Measurements from ENCODE around the gene SLC35G4.
"Not testable (repeated sequence)": the region's sequence is repeated elsewhere in the genome, so short reads cannot be mapped to it uniquely, and the experiment has no call there.

SLC35G4 gene

DNA sequence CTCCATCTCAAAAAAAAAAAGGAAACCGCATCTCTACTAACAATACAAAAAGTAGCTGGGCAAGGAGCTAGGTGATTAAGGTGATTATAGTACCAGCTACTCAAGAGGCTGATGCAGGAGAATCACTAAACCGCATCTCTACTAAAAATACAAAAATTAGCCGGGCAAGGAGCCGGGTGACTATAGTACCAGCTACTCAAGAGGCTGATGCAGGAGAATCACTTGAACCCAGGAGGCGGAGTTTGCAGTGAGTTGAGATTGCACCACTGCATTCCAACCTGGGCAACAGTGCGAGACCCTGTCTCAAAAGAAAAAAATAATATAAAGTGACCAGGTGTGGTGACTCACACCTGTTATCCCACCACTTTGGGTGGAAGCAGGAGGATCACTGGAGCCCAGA lies 5.6 kb downstream of the SLC35G4 start:
- not testable (repeated sequence) for DNase-seq

DNA sequence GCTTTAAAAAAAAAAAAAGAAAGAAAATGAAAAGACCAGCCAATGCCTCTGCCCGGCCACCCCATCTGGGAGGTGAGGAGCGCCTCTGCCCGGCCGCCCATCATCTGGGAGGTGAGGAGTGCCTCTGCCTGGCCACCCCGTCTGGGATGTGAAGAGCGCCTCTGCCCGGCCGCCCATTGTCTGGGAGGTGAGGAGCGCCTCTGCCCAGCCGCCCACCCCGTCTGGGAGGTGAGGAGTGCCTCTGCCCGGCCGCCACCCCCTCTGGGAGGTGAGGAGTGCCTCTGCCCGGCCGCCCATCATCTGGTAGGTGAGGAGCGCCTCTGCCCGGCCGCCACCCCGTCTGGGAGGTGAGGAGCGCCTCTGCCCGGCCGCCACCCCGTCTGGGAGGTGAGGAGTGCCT lies 37.9 kb downstream of the SLC35G4 start:
- DNase-seq, result not testable (repeated sequence)

DNA sequence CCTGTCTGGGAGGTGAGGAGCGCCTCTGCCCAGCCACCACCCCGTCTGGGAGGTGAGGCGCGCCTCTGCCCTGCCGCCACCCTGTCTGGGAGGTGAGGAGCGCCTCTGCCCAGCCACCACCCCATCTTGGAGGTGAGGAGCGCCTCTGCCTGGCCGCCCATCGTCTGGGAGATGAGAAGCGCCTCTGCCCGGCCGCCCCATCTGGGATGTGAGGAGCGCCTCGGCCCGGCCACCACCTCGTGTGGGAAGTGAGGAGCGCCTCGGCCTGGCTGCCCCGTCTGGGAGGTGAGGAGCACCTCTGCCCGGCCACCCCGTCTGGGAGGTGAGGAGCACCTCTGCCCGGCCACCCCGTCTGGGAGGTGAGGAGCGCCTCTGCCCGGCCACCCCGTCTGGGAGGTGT lies 38.4 kb downstream of the SLC35G4 start:
- DNase-seq, result not testable (repeated sequence)

GRCh38 chr18:11649839-11650238 lies 40.4 kb downstream of the SLC35G4 start:
- no peak for DNase-seq

DNA sequence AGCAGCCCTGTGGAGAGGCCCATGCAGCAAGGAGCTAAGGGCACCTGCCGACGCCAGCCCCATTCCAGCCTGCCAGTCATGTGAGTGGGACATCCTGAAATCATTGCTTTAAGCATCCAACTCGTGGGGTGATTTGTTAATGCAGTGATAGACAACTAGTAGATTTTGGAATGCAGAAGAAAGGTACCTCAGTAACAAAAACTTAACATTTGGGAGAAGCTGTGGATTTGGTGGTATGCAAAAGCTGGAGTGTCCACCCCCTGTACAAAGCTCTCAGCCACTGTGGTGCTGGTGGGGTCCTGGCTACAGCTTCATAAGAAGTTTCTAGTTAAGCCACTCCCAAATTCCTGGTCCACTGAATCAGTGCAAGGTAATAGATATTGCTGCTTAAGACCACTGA lies 42.5 kb downstream of the SLC35G4 start:
- DNase-seq, result no peak

- DNase-seq, result no peak
These were observed 44.1 kb downstream of the SLC35G4 start for GRCh38 chr18:11653521-11653920.

- peak; percentile 3 for DNase-seq
These were observed 45.6 kb downstream of the SLC35G4 start for GRCh38 chr18:11654736-11655605.

DNA sequence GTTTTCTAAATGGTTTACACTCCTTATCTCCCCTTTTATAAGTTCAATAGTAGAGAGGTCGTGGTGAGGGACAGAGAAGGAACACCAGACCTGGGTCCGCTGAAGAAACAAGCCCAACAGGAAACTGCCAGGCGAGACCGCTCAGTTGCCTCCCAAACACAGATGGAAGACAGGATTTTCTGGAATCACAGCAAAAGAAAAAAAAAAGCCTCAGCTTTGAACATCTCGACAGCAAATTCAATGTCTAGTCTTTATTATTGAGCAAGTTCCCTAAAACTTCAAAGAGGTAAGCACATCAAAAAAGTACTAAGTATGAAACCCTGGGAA lies 46.2 kb downstream of the SLC35G4 start:
- no peak for DNase-seq

GRCh38 chr18:11657152-11657551 lies 47.8 kb downstream of the SLC35G4 start:
- no peak for DNase-seq

GRCh38 chr18:11657554-11657953 lies 48.2 kb downstream of the SLC35G4 start:
- DNase-seq, result no peak

DNA sequence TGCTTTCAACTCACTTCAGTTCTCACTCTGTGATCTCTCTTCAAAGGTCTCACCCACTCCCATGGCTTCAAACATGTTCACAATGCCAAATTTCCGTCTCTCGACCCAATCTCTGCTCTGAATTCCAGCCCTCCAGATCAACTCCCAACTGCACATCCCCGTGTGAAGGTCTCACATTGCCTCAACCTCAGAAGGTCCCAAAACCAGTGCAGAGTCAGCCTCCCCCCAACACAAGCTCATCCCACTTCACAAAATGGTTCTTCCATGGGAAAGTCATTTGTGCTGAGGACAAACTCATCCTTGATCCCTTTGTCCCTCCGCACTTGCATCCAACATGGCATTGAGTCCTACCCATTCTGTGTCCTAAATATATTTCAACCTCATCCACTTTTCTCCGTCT lies 48.6 kb downstream of the SLC35G4 start:
- no peak for DNase-seq

DNA sequence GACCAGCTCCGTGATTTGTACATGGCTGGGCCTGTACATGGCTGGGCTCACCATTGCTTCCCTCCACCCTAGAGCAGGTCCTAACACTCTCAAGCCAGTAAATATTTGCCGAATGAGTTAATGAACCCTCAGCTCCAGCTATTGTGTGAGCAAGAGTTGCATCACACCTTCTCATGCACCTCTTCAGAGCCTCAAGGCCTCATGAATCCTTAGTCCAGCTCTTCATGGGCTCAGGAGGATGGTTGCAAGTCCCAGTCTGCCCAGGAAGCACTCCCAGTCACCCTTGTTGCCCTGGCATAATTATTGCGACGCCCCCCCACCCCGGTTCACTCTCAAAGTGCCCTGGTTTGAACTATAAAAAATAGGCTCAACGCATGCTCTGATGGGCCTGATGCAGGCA lies 49.6 kb downstream of the SLC35G4 start:
- DNase-seq, result no peak

Data from activated effector memory CD4-positive, alpha-beta T cell treated with Interleukin-2 at 50 U/mL for 16 hours (primary cell).